H1 (cell line): ENCODE data around the gene MRGPRX2. TPM values are rescaled to one million over a fixed set of nuclear protein-coding genes. Genes with fewer than 3 reads are reported as not detected.

Experiments
- CTCF ChIA-PET: fragments of 300-600 bp; sonication (Branson Sonifier 250); formaldehyde crosslinking; loops from one replicate; lab custom pipeline; 2021; ENCODE audit not compliant: partially characterized antibody; lab: Charles Lee
- POLR2A ChIA-PET: fragments of 300-600 bp; sonication (Branson Sonifier 250); formaldehyde crosslinking; loops from one replicate; lab custom pipeline; 2021; ENCODE audit warnings: inconsistent platforms; ENCODE audit not compliant: partially characterized antibody; lab: Charles Lee
- DNase-seq, 2 experiments: peaks; one replicate each; pipeline versions ENCODE4 v3.0.0 to v3.0.0-alpha.2; 2010 to 2022; ENCODE audit warnings: low spot score in 2 of 2, low read depth in 1 of 2, mixed read lengths in 1 of 2
- FAIRE-seq: peaks from 2 replicates; lab custom pipeline; 2011; peaks lifted over from hg19 to GRCh38; lab: Jason Lieb, UNC
- H2AFZ ChIP-seq: 2 replicates; pipeline ENCODE4 v1.8.1; 2012; ENCODE audit warnings: low read length, inconsistent platforms
- H2AK5ac ChIP-seq: 2 replicates; pipeline ENCODE4 v1.6.1; 2013; ENCODE audit warnings: low read depth, low read length
- H2BK120ac ChIP-seq: replicated peaks from 2 replicates; pipeline ENCODE3; 2013; ENCODE audit warnings: low read depth, low read length, inconsistent platforms
- H2BK12ac ChIP-seq: 2 replicates; pipeline ENCODE4 v1.6.1; 2013; ENCODE audit warnings: low read depth, low read length
- H2BK15ac ChIP-seq: 2 replicates; pipeline ENCODE4 v1.6.1; 2013; ENCODE audit warnings: low read length
- H2BK20ac ChIP-seq: 2 replicates; pipeline ENCODE4 v1.6.1; 2013; ENCODE audit warnings: low read length
- H2BK5ac ChIP-seq: 2 replicates; pipeline ENCODE4 v1.6.1; 2013; ENCODE audit warnings: low read depth, low read length
- H3K14ac ChIP-seq: 2 replicates; pipeline ENCODE4 v1.6.1; 2013; ENCODE audit warnings: inconsistent platforms; ENCODE audit not compliant: insufficient read length
- H3K18ac ChIP-seq: 2 replicates; pipeline ENCODE4 v1.6.1; 2013; ENCODE audit warnings: low read length; ENCODE audit errors: extremely low read depth
- H3K23ac ChIP-seq: 2 replicates; pipeline ENCODE4 v1.6.1; 2013; ENCODE audit warnings: inconsistent platforms; ENCODE audit not compliant: insufficient read length
- H3K23me2 ChIP-seq: 2 replicates; pipeline ENCODE4 v1.6.1; 2013; ENCODE audit warnings: low read depth, low read length
- H3K27ac ChIP-seq: 2 replicates; pipeline ENCODE4 v1.6.1; 2011; ENCODE audit warnings: low read depth, low read length, inconsistent platforms
- H3K27me3 ChIP-seq, 4 experiments: replicated peaks in 1 of 4; 1 replicate in 1 of 4; 2 replicates in 3 of 4; pipeline versions ENCODE4 v1.6.1 to v1.8.1; 2011 to 2013; ENCODE audit warnings: low read length in 3 of 4, mild to moderate bottlenecking in 3 of 4, inconsistent platforms in 2 of 4, mixed read lengths in 2 of 4, moderate library complexity in 1 of 4; ENCODE audit not compliant: control insufficient read depth in 3 of 4, insufficient read depth in 3 of 4; ENCODE audit errors: extremely low read depth in 1 of 4
- H3K36me3 ChIP-seq, 4 experiments: 2 replicates each; pipeline versions ENCODE4 v1.6.1 to v1.8.1; 2011 to 2013; ENCODE audit warnings: mild to moderate bottlenecking in 4 of 4, low read length in 3 of 4, moderate library complexity in 2 of 4, control low read depth in 1 of 4, inconsistent platforms in 1 of 4; ENCODE audit not compliant: insufficient read depth in 4 of 4, control insufficient read depth in 2 of 4
- H3K4ac ChIP-seq: replicated peaks from 2 replicates; pipeline ENCODE3; 2013; ENCODE audit warnings: low read length, low read depth, mixed read lengths, inconsistent platforms; ENCODE audit not compliant: insufficient read length
- H3K4me1 ChIP-seq, 4 experiments: replicated peaks in 1 of 4; 1 replicate in 1 of 4; 2 replicates in 3 of 4; pipeline versions ENCODE4 v1.6.1 to v1.8.1; 2011 to 2013; ENCODE audit warnings: low read length in 3 of 4, inconsistent platforms in 2 of 4, mixed read lengths in 1 of 4; ENCODE audit not compliant: insufficient read depth in 4 of 4, control insufficient read depth in 3 of 4
- H3K4me2 ChIP-seq, 2 experiments: 2 replicates each; pipeline versions ENCODE4 v1.6.1 to v1.8.1; 2011 to 2013; ENCODE audit warnings: low read depth in 2 of 2, low read length in 2 of 2, control low read depth in 1 of 2, inconsistent platforms in 1 of 2, mild to moderate bottlenecking in 1 of 2; ENCODE audit not compliant: insufficient read depth in 1 of 2
- H3K4me3 ChIP-seq, 4 experiments: fragments of 200-600, 300-600 bp in 1 of 4; sonication (generic), shearing (Covaris generic), sonication (Bioruptor Twin) in 1 of 4; 2 replicates each; pipeline versions ENCODE4 v1.5.1 to v1.8.1; 2011 to 2016; ENCODE audit warnings: low read length in 4 of 4, low read depth in 3 of 4, control low read depth in 2 of 4, inconsistent platforms in 2 of 4, mild to moderate bottlenecking in 2 of 4, mixed read lengths in 1 of 4, moderate library complexity in 1 of 4; ENCODE audit not compliant: insufficient read depth in 2 of 4; ENCODE audit errors: extremely low read depth in 1 of 4
- H3K56ac ChIP-seq: replicated peaks from 2 replicates; pipeline ENCODE3; 2013; ENCODE audit warnings: low read depth, mild to moderate bottlenecking, mixed read lengths, low read length, inconsistent platforms; ENCODE audit not compliant: insufficient read length
- H3K79me1 ChIP-seq: 2 replicates; pipeline ENCODE4 v1.6.1; 2013; ENCODE audit warnings: low read depth, low read length, control low read depth
- H3K79me2 ChIP-seq, 2 experiments: 2 replicates each; pipeline versions ENCODE4 v1.6.1 to v1.8.1; 2012 to 2013; ENCODE audit warnings: low read length in 2 of 2, mild to moderate bottlenecking in 2 of 2, inconsistent platforms in 1 of 2; ENCODE audit not compliant: insufficient read depth in 2 of 2, control insufficient read depth in 1 of 2
- H3K9ac ChIP-seq, 4 experiments: replicated peaks in 1 of 4; 1 replicate in 1 of 4; 2 replicates in 3 of 4; pipeline versions ENCODE4 v1.6.1 to v1.8.1; 2011 to 2013; ENCODE audit warnings: low read depth in 3 of 4, low read length in 3 of 4, control low read depth in 2 of 4, mild to moderate bottlenecking in 2 of 4, moderate library complexity in 2 of 4, inconsistent platforms in 1 of 4; ENCODE audit errors: extremely low read depth in 1 of 4
- H3K9me3 ChIP-seq, 2 experiments: 2 replicates each; pipeline versions ENCODE4 v1.6.1 to v1.8.1; 2012 to 2013; ENCODE audit warnings: mild to moderate bottlenecking in 2 of 2, moderate library complexity in 2 of 2, control low read depth in 1 of 2, inconsistent platforms in 1 of 2, low read depth in 1 of 2, low read length in 1 of 2, mixed read lengths in 1 of 2; ENCODE audit not compliant: insufficient read depth in 2 of 2
- H4K20me1 ChIP-seq, 2 experiments: replicated peaks in 1 of 2; 2 replicates each; pipeline versions ENCODE3 to v1.8.1; 2011 to 2013; ENCODE audit warnings: inconsistent platforms in 2 of 2, low read length in 2 of 2, mild to moderate bottlenecking in 1 of 2; ENCODE audit not compliant: insufficient read depth in 2 of 2, control insufficient read depth in 1 of 2
- H4K5ac ChIP-seq: 2 replicates; pipeline ENCODE4 v1.6.1; 2013; ENCODE audit warnings: low read length, low read depth, mixed read lengths, inconsistent platforms; ENCODE audit not compliant: insufficient read length
- H4K8ac ChIP-seq: 2 replicates; pipeline ENCODE4 v1.8.0; 2013; ENCODE audit warnings: mild to moderate bottlenecking, moderate library complexity, low read length, inconsistent platforms; ENCODE audit not compliant: insufficient read depth; ENCODE audit errors: extremely low read depth
- H4K91ac ChIP-seq: replicated peaks from 2 replicates; pipeline ENCODE3; 2013; ENCODE audit warnings: low read length, mixed read lengths, inconsistent platforms; ENCODE audit not compliant: insufficient read length
- TAF1 ChIP-seq: IDR thresholded peaks from 2 replicates; pipeline ENCODE4 v1.6.1; 2011; ENCODE audit warnings: mild to moderate bottlenecking, low read depth, low read length
- WGBS, 2 experiments: shearing (Covaris generic) in 1 of 2; methylation state at CpG; one replicate each; pipeline versions ENCODE4 v1.1.6 to v1.1.7; 2013 to 2015; ENCODE audit warnings: low lambda C conversion rate in 2 of 2, mixed read lengths in 2 of 2, inconsistent platforms in 1 of 2, low coverage in 1 of 2, missing lambda C conversion rate in 1 of 2; ENCODE audit not compliant: insufficient replicate concordance in 2 of 2, insufficient coverage in 1 of 2, insufficient read length in 1 of 2; ENCODE audit errors: extremely low coverage in 1 of 2, missing lambda C conversion rate in 1 of 2; 5-methylcytosine and 5-hydroxymethylcytosine counted together
- polyA plus RNA-seq, 7 experiments: library from polyadenylated mRNA; depleted of rRNA in 3 of 7; stranded (reverse) in 5 of 7; unstranded in 2 of 7; fragments of >200 nt in 5 of 7; fragments of 200-250 nt in 2 of 7; gene quantifications; 1 replicate in 5 of 7; 2 replicates in 1 of 7; 4 replicates in 1 of 7; pipeline versions ENCODE4 v1.2.1 to v1.2.3, GENCODE V29; 2011 to 2013; ENCODE audit warnings: missing spikeins in 2 of 7, mixed read lengths in 2 of 7
- total RNA-seq: library from RNA; stranded (reverse); fragmentation: NEBNext Ultra II Directional; extraction: Animal tissue kit (Norgen Biotek cat#: 25700); gene quantifications from 2 replicates; pipeline ENCODE4 v1.2.1, GENCODE V29; 2021

The MRGPRX2 gene
- total and polyA plus RNA-seq, 2 of the 8 experiments (the other 6 are each of a cell fraction or from before 2014, with no cell fraction given), result not detected

GRCh38 chr11:19101796-19102520, 41.4 kb upstream of the MRGPRX2 start:
- POLR2A ChIA-PET, result no interaction called here
- Histone ChIP-seq H2BK120ac (no peak overlapping the region), H3K9me3 (no peaks in the 10 kb centered on the region), H3K4me1 (peaks cover 0 to 7% (median 3%) of the 10 kb centered on the region in 4 experiments; a peak in 4 of 7 replicates), H3K27me3 (no peaks in the 10 kb centered on the region), H4K5ac (no peak overlapping the region), H3K27ac (no peak overlapping the region), H2BK20ac (no peak overlapping the region), H4K91ac (no peak overlapping the region)
- FAIRE-seq, result no peak
- TF ChIP-seq TAF1, result no peak
- TF ChIP-seq, all 59 proteins: peak for 0
- no peak overlapping the region for H3K4ac ChIP-seq
- H2BK5ac ChIP-seq, result no peak overlapping the region
- H3K79me2 ChIP-seq, result no peaks in the 10 kb centered on the region
- H3K56ac ChIP-seq, result no peak overlapping the region
- H3K79me1 ChIP-seq, result no peaks in the 10 kb centered on the region
- no peak overlapping the region for H3K18ac ChIP-seq
- H3K36me3 ChIP-seq, result no peaks in the 10 kb centered on the region; a peak in 1 of 8 replicates
- no peaks in the 10 kb centered on the region for H4K20me1 ChIP-seq
- no peak overlapping the region for H2AFZ ChIP-seq
- 87 to 100% methylated on average over 1 to 4 of the region's 4 CpGs for WGBS, 2 experiments
- no peak overlapping the region for H3K23ac ChIP-seq
- H2BK15ac ChIP-seq, result no peak overlapping the region
- H3K4me3 ChIP-seq, result no peak overlapping the region
- H3K9ac ChIP-seq, result no peak overlapping the region
- no peak overlapping the region for H2BK12ac ChIP-seq
- CTCF ChIA-PET, result interaction anchor here (1.4 kb wide), 2 partner anchors 9 to 49 kb away, joined by 4 read pairs; no protein-coding TSS in a partner anchor
- H4K8ac ChIP-seq, result no peak overlapping the region
- no peaks in the 10 kb centered on the region for H3K23me2 ChIP-seq
- no peak for DNase-seq
- H3K14ac ChIP-seq, result no peak overlapping the region
- H2AK5ac ChIP-seq, result no peak overlapping the region
- H3K4me2 ChIP-seq, result no peak overlapping the region
